H1 (cell line): Measurements from ENCODE around the gene AGTR1. TPM values are rescaled to one million over a fixed set of nuclear protein-coding genes. Genes with fewer than 3 reads are reported as not detected.
"Not testable (repeated sequence)": the region's sequence is repeated elsewhere in the genome, so short reads cannot be mapped to it uniquely, and the experiment has no call there.

ENCODE experiments used
- CTCF ChIA-PET: fragments of 300-600 bp; sonication (Branson Sonifier 250); formaldehyde crosslinking; loops from one replicate; lab custom pipeline; 2021; ENCODE audit not compliant: partially characterized antibody; lab: Charles Lee
- POLR2A ChIA-PET: fragments of 300-600 bp; sonication (Branson Sonifier 250); formaldehyde crosslinking; loops from one replicate; lab custom pipeline; 2021; ENCODE audit warnings: inconsistent platforms; ENCODE audit not compliant: partially characterized antibody; lab: Charles Lee
- DNase-seq, 2 experiments: peaks; one replicate each; pipeline versions ENCODE4 v3.0.0 to v3.0.0-alpha.2; 2010 to 2022; ENCODE audit warnings: low spot score in 2 of 2, low read depth in 1 of 2, mixed read lengths in 1 of 2
- FAIRE-seq: peaks from 2 replicates; lab custom pipeline; 2011; peaks lifted over from hg19 to GRCh38; lab: Jason Lieb, UNC
- H2AFZ ChIP-seq: 2 replicates; pipeline ENCODE4 v1.8.1; 2012; ENCODE audit warnings: low read length, inconsistent platforms
- H2AK5ac ChIP-seq: 2 replicates; pipeline ENCODE4 v1.6.1; 2013; ENCODE audit warnings: low read depth, low read length
- H2BK120ac ChIP-seq: replicated peaks from 2 replicates; pipeline ENCODE3; 2013; ENCODE audit warnings: low read depth, low read length, inconsistent platforms
- H2BK12ac ChIP-seq: 2 replicates; pipeline ENCODE4 v1.6.1; 2013; ENCODE audit warnings: low read depth, low read length
- H2BK15ac ChIP-seq: 2 replicates; pipeline ENCODE4 v1.6.1; 2013; ENCODE audit warnings: low read length
- H2BK20ac ChIP-seq: 2 replicates; pipeline ENCODE4 v1.6.1; 2013; ENCODE audit warnings: low read length
- H2BK5ac ChIP-seq: 2 replicates; pipeline ENCODE4 v1.6.1; 2013; ENCODE audit warnings: low read depth, low read length
- H3K14ac ChIP-seq: 2 replicates; pipeline ENCODE4 v1.6.1; 2013; ENCODE audit warnings: inconsistent platforms; ENCODE audit not compliant: insufficient read length
- H3K18ac ChIP-seq: 2 replicates; pipeline ENCODE4 v1.6.1; 2013; ENCODE audit warnings: low read length; ENCODE audit errors: extremely low read depth
- H3K23ac ChIP-seq: 2 replicates; pipeline ENCODE4 v1.6.1; 2013; ENCODE audit warnings: inconsistent platforms; ENCODE audit not compliant: insufficient read length
- H3K23me2 ChIP-seq: 2 replicates; pipeline ENCODE4 v1.6.1; 2013; ENCODE audit warnings: low read depth, low read length
- H3K27ac ChIP-seq: 2 replicates; pipeline ENCODE4 v1.6.1; 2011; ENCODE audit warnings: low read depth, low read length, inconsistent platforms
- H3K27me3 ChIP-seq, 4 experiments: replicated peaks in 1 of 4; 1 replicate in 1 of 4; 2 replicates in 3 of 4; pipeline versions ENCODE4 v1.6.1 to v1.8.1; 2011 to 2013; ENCODE audit warnings: low read length in 3 of 4, mild to moderate bottlenecking in 3 of 4, inconsistent platforms in 2 of 4, mixed read lengths in 2 of 4, moderate library complexity in 1 of 4; ENCODE audit not compliant: control insufficient read depth in 3 of 4, insufficient read depth in 3 of 4; ENCODE audit errors: extremely low read depth in 1 of 4
- H3K36me3 ChIP-seq, 4 experiments: 2 replicates each; pipeline versions ENCODE4 v1.6.1 to v1.8.1; 2011 to 2013; ENCODE audit warnings: mild to moderate bottlenecking in 4 of 4, low read length in 3 of 4, moderate library complexity in 2 of 4, control low read depth in 1 of 4, inconsistent platforms in 1 of 4; ENCODE audit not compliant: insufficient read depth in 4 of 4, control insufficient read depth in 2 of 4
- H3K4ac ChIP-seq: replicated peaks from 2 replicates; pipeline ENCODE3; 2013; ENCODE audit warnings: low read length, low read depth, mixed read lengths, inconsistent platforms; ENCODE audit not compliant: insufficient read length
- H3K4me1 ChIP-seq, 4 experiments: replicated peaks in 1 of 4; 1 replicate in 1 of 4; 2 replicates in 3 of 4; pipeline versions ENCODE4 v1.6.1 to v1.8.1; 2011 to 2013; ENCODE audit warnings: low read length in 3 of 4, inconsistent platforms in 2 of 4, mixed read lengths in 1 of 4; ENCODE audit not compliant: insufficient read depth in 4 of 4, control insufficient read depth in 3 of 4
- H3K4me2 ChIP-seq, 2 experiments: 2 replicates each; pipeline versions ENCODE4 v1.6.1 to v1.8.1; 2011 to 2013; ENCODE audit warnings: low read depth in 2 of 2, low read length in 2 of 2, control low read depth in 1 of 2, inconsistent platforms in 1 of 2, mild to moderate bottlenecking in 1 of 2; ENCODE audit not compliant: insufficient read depth in 1 of 2
- H3K4me3 ChIP-seq, 4 experiments: fragments of 200-600, 300-600 bp in 1 of 4; sonication (generic), shearing (Covaris generic), sonication (Bioruptor Twin) in 1 of 4; 2 replicates each; pipeline versions ENCODE4 v1.5.1 to v1.8.1; 2011 to 2016; ENCODE audit warnings: low read length in 4 of 4, low read depth in 3 of 4, control low read depth in 2 of 4, inconsistent platforms in 2 of 4, mild to moderate bottlenecking in 2 of 4, mixed read lengths in 1 of 4, moderate library complexity in 1 of 4; ENCODE audit not compliant: insufficient read depth in 2 of 4; ENCODE audit errors: extremely low read depth in 1 of 4
- H3K56ac ChIP-seq: replicated peaks from 2 replicates; pipeline ENCODE3; 2013; ENCODE audit warnings: low read depth, mild to moderate bottlenecking, mixed read lengths, low read length, inconsistent platforms; ENCODE audit not compliant: insufficient read length
- H3K79me1 ChIP-seq: 2 replicates; pipeline ENCODE4 v1.6.1; 2013; ENCODE audit warnings: low read depth, low read length, control low read depth
- H3K79me2 ChIP-seq, 2 experiments: 2 replicates each; pipeline versions ENCODE4 v1.6.1 to v1.8.1; 2012 to 2013; ENCODE audit warnings: low read length in 2 of 2, mild to moderate bottlenecking in 2 of 2, inconsistent platforms in 1 of 2; ENCODE audit not compliant: insufficient read depth in 2 of 2, control insufficient read depth in 1 of 2
- H3K9ac ChIP-seq, 4 experiments: replicated peaks in 1 of 4; 1 replicate in 1 of 4; 2 replicates in 3 of 4; pipeline versions ENCODE4 v1.6.1 to v1.8.1; 2011 to 2013; ENCODE audit warnings: low read depth in 3 of 4, low read length in 3 of 4, control low read depth in 2 of 4, mild to moderate bottlenecking in 2 of 4, moderate library complexity in 2 of 4, inconsistent platforms in 1 of 4; ENCODE audit errors: extremely low read depth in 1 of 4
- H3K9me3 ChIP-seq, 2 experiments: 2 replicates each; pipeline versions ENCODE4 v1.6.1 to v1.8.1; 2012 to 2013; ENCODE audit warnings: mild to moderate bottlenecking in 2 of 2, moderate library complexity in 2 of 2, control low read depth in 1 of 2, inconsistent platforms in 1 of 2, low read depth in 1 of 2, low read length in 1 of 2, mixed read lengths in 1 of 2; ENCODE audit not compliant: insufficient read depth in 2 of 2
- H4K20me1 ChIP-seq, 2 experiments: replicated peaks in 1 of 2; 2 replicates each; pipeline versions ENCODE3 to v1.8.1; 2011 to 2013; ENCODE audit warnings: inconsistent platforms in 2 of 2, low read length in 2 of 2, mild to moderate bottlenecking in 1 of 2; ENCODE audit not compliant: insufficient read depth in 2 of 2, control insufficient read depth in 1 of 2
- H4K5ac ChIP-seq: 2 replicates; pipeline ENCODE4 v1.6.1; 2013; ENCODE audit warnings: low read length, low read depth, mixed read lengths, inconsistent platforms; ENCODE audit not compliant: insufficient read length
- H4K8ac ChIP-seq: 2 replicates; pipeline ENCODE4 v1.8.0; 2013; ENCODE audit warnings: mild to moderate bottlenecking, moderate library complexity, low read length, inconsistent platforms; ENCODE audit not compliant: insufficient read depth; ENCODE audit errors: extremely low read depth
- H4K91ac ChIP-seq: replicated peaks from 2 replicates; pipeline ENCODE3; 2013; ENCODE audit warnings: low read length, mixed read lengths, inconsistent platforms; ENCODE audit not compliant: insufficient read length
- WGBS, 2 experiments: shearing (Covaris generic) in 1 of 2; methylation state at CpG; one replicate each; pipeline versions ENCODE4 v1.1.6 to v1.1.7; 2013 to 2015; ENCODE audit warnings: low lambda C conversion rate in 2 of 2, mixed read lengths in 2 of 2, inconsistent platforms in 1 of 2, low coverage in 1 of 2, missing lambda C conversion rate in 1 of 2; ENCODE audit not compliant: insufficient replicate concordance in 2 of 2, insufficient coverage in 1 of 2, insufficient read length in 1 of 2; ENCODE audit errors: extremely low coverage in 1 of 2, missing lambda C conversion rate in 1 of 2; 5-methylcytosine and 5-hydroxymethylcytosine counted together
- polyA plus RNA-seq, 7 experiments: library from polyadenylated mRNA; depleted of rRNA in 3 of 7; stranded (reverse) in 5 of 7; unstranded in 2 of 7; fragments of >200 nt in 5 of 7; fragments of 200-250 nt in 2 of 7; gene quantifications; 1 replicate in 5 of 7; 2 replicates in 1 of 7; 4 replicates in 1 of 7; pipeline versions ENCODE4 v1.2.1 to v1.2.3, GENCODE V29; 2011 to 2013; ENCODE audit warnings: missing spikeins in 2 of 7, mixed read lengths in 2 of 7
- total RNA-seq: library from RNA; stranded (reverse); fragmentation: NEBNext Ultra II Directional; extraction: Animal tissue kit (Norgen Biotek cat#: 25700); gene quantifications from 2 replicates; pipeline ENCODE4 v1.2.1, GENCODE V29; 2021

AGTR1 gene
- total and polyA plus RNA-seq, 2 of the 8 experiments (the other 6 are each of a cell fraction or from before 2014, with no cell fraction given) = 0.03 TPM; not detected in 1

GRCh38 chr3:148785026-148785425 lies 87.3 kb downstream of the AGTR1 start:
- H2AFZ ChIP-seq, H4K5ac ChIP-seq, H3K4me1 ChIP-seq, H3K36me3 ChIP-seq, H3K79me1 ChIP-seq, H3K4ac ChIP-seq, H3K14ac ChIP-seq, H3K23ac ChIP-seq, H3K79me2 ChIP-seq, H3K4me3 ChIP-seq, H2BK15ac ChIP-seq, FAIRE-seq, H2BK12ac ChIP-seq, H2BK5ac ChIP-seq, DNase-seq, H3K56ac ChIP-seq, H3K23me2 ChIP-seq, H2BK20ac ChIP-seq, H2AK5ac ChIP-seq, H2BK120ac ChIP-seq, H3K9ac ChIP-seq, H4K20me1 ChIP-seq, H3K18ac ChIP-seq, H4K8ac ChIP-seq, H4K91ac ChIP-seq, H3K27ac ChIP-seq, POLR2A ChIA-PET, H3K4me2 ChIP-seq, H3K27me3 ChIP-seq: not testable (repeated sequence)
- H3K9me3 ChIP-seq = peaks cover 10 to 13% of the 10 kb centered on the region in 2 experiments; a peak in 3 of 4 replicates
- WGBS, 2 experiments = 83% methylated on average over 6 of the region's 6 CpGs; no CpG with 5 or more reads in 1 of the 2 experiments
- CTCF ChIA-PET = interaction anchor here (1.1 kb wide), 1 partner anchor 77 kb away, joined by 3 read pairs; no protein-coding TSS in a partner anchor

- DNase-seq, H2BK120ac ChIP-seq, H2BK12ac ChIP-seq, H3K27ac ChIP-seq, H4K8ac ChIP-seq, H3K9ac ChIP-seq, H3K18ac ChIP-seq, H3K4me3 ChIP-seq, H4K91ac ChIP-seq, H3K79me2 ChIP-seq, H2BK20ac ChIP-seq, CTCF ChIA-PET, H3K23me2 ChIP-seq, H3K27me3 ChIP-seq, H3K23ac ChIP-seq, H2AFZ ChIP-seq, H3K36me3 ChIP-seq, FAIRE-seq, H3K14ac ChIP-seq, H2AK5ac ChIP-seq, H3K4ac ChIP-seq, H3K56ac ChIP-seq, H4K20me1 ChIP-seq, H3K4me2 ChIP-seq, H2BK5ac ChIP-seq, H2BK15ac ChIP-seq, H3K79me1 ChIP-seq, H3K4me1 ChIP-seq, POLR2A ChIA-PET, H4K5ac ChIP-seq: not testable (repeated sequence)
- 87% methylated on average over 9 of the region's 9 CpGs; no CpG with 5 or more reads in 1 of the 2 experiments for WGBS, 2 experiments
- H3K9me3 ChIP-seq = peaks cover 10 to 13% of the 10 kb centered on the region in 2 experiments; a peak in 3 of 4 replicates
These were observed 88.5 kb downstream of the AGTR1 start for GRCh38 chr3:148786159-148786558.
